Dedifferentiated amniotic fluid mesenchymal stem cell (primary cell): ENCODE data around the gene PODXL.
"Not testable (repeated sequence)": the region's sequence is repeated elsewhere in the genome, so short reads cannot be mapped to it uniquely, and the experiment has no call there.

ENCODE experiments used
- DNase-seq: peaks from one replicate; pipeline ENCODE4 v3.0.0-alpha.2; 2016; ENCODE audit errors: extremely low spot score

Gene PODXL

GRCh38 chr7:131511774-131512535 is 44.5 kb downstream of the PODXL start:
- DNase-seq: no peak

- DNase-seq: no peak
Measured at GRCh38 chr7:131511071-131511470, 45.4 kb downstream of the PODXL start.

GRCh38 chr7:131509781-131510180 is 46.6 kb downstream of the PODXL start:
- no peak for DNase-seq

GRCh38 chr7:131508754-131509486 is 47.5 kb downstream of the PODXL start:
- no peak for DNase-seq

GRCh38 chr7:131507592-131508331 is 48.7 kb downstream of the PODXL start:
- DNase-seq: peak; percentile 25

GRCh38 chr7:131506597-131506996 is 49.8 kb downstream of the PODXL start:
- no peak for DNase-seq

- no peak for DNase-seq
Measured at GRCh38 chr7:131505636-131506557, 50.5 kb downstream of the PODXL start.

GRCh38 chr7:131505037-131505620 is 51.3 kb downstream of the PODXL start:
- not testable (repeated sequence) for DNase-seq

- no peak for DNase-seq
Measured at GRCh38 chr7:131504157-131504899, 52.1 kb downstream of the PODXL start.

GRCh38 chr7:131503639-131504038 is 52.8 kb downstream of the PODXL start:
- no peak for DNase-seq

- DNase-seq: no peak
Measured at GRCh38 chr7:131502810-131503508, 53.5 kb downstream of the PODXL start.

GRCh38 chr7:131501930-131502685 is 54.3 kb downstream of the PODXL start:
- DNase-seq: no peak

GRCh38 chr7:131501422-131501821 is 55.0 kb downstream of the PODXL start:
- no peak for DNase-seq

GRCh38 chr7:131500357-131500756 is 56.1 kb downstream of the PODXL start:
- DNase-seq: no peak

- no peak for DNase-seq
Measured at GRCh38 chr7:131499801-131500200, 56.6 kb downstream of the PODXL start.

- DNase-seq: no peak
Measured at GRCh38 chr7:131498237-131498885, 58.1 kb downstream of the PODXL start.

GRCh38 chr7:131497454-131497853 is 59.0 kb downstream of the PODXL start:
- no peak for DNase-seq
